GM19438 (cell line): Measurements from ENCODE around the gene INSYN2B.

ENCODE experiments used
- ATAC-seq: cut with Tn5 transposase; IDR thresholded peaks from one replicate; pipeline ENCODE4 v1.9.1; 2021; ENCODE audit warnings: low read depth; ENCODE audit not compliant: unreplicated experiment

The INSYN2B gene

DNA sequence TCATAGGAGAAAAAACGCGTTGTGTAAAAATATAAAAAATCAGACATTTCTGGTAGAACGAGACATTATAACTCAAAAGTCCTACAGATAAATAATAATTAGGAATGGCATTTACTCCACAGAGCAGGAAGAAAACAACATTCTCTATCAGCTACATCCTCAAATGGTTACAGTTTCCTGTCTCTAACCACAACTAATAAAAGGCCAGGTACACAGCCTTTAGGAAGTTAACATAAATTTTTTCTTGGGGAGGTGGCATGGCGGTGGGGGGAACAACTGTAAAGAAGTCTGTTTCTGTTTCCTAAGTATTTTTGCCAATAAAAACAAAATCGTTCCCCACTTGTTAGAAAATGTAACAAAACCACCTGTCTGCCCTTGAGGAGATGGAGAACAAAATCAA is 44.5 kb downstream of the INSYN2B start:
- no peak for ATAC-seq

DNA sequence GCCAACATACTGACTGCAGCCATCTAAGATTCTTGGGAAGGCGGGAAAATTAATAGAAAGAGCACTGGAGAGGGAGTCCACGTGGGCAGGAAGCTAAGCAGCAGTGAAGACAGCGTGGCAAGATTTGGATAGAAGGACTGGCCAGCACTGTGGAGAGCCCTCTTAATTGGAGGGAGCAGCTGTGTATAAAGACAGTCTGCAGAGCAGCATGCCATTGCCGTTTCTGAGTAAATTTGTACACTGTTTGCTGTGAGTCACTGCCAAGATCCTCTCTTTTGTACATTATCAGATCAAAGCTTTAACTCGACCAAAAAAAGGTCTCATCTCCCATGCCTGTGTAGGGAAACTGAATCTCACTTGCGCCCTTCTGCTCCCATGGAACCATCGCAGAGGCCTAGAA is 45.3 kb downstream of the INSYN2B start:
- no peak for ATAC-seq

DNA sequence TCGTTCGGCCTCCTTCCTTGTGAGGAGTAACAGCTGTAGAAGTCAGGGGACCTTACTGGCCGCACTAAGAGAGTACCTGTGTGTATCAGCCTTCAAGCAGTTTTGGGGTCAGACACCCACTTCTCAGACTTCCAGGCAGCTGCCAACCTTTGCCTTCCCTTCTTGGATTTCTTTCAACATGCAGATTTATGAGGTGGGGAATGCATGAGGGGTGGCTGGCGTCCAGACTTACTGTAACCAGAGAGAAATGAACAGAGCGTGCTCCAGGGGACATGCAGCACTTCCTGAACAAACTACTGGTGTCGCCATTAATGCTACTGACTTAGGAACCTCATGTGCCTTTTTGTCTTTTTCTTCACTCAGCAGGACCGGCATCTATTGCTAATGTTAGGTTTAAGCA is 46.7 kb downstream of the INSYN2B start:
- no peak for ATAC-seq

DNA sequence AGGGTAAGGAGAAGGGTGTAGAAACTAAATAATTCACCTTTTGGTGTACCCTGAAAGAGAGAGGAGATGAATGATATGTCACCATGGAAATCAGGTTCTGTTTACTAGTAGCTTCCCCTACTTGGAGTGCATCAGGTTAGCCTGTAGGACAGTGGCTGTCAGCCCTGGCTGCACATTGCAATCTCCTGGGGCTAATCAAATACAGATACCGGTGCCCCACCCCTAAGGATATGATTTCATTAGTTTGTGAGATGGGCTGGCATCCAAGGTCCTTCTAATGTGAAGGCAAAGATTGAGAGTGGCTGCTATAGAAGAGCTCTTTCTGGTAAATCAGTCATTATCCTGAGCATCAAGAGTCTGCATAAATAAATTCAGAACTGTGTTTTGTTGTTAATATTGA is 47.2 kb downstream of the INSYN2B start:
- no peak for ATAC-seq

DNA sequence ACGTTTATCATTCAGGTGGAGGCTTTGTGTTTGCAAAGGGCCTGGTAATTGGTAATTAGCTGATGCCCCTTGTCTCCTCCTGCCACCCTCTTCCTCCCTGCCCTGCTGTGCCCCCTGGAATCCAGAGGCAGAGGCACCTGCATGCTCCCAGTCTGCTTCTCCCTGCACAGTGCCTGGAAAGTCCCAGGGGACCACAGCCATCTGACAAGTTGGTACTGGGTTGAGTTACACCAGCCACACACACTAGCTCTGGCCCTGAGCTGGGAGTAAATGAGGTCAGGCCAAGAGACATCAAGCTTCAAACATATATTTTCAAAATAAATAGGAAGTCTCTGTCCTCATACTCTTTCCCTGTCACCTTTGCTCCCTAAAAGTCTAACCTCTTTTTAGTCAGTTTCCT is 56.3 kb downstream of the INSYN2B start:
- no peak for ATAC-seq

DNA sequence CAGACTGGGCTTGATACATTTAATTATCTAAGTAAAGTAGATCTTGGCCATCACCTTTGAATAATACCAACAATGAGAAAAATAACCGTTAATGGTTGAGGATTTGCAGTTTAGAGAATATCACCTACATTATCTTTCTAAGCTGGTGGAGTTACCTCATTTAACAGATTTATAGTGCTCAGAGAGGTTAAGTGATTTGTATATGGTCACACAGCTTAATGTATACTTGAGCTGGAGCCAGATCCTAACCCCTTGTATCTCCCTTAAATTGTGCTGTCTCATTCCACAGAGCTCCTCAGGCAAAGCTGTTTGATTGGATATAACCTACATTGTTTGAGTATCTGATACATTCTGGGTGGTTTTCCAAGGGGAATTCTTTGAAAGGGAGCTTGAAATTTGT is 57.8 kb downstream of the INSYN2B start:
- ATAC-seq: no peak

DNA sequence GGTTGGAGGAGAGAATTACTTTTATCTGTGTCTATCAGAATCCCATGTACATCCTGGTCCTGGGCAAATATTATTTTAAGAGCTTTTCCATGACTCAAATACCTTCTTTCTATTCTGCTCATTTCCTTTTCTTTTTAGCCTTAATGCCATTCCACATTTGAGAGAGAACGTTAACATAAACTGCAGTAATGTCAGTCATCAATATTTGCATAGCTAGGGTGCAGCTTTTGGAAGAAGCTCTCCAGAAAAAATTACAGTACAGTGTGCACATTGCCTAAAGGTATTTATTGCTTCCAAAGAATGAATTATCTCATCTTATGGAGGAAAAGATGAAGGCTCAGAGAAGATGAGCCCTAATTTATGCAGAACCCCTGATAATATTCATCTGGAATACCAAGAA is 58.3 kb downstream of the INSYN2B start:
- no peak for ATAC-seq

DNA sequence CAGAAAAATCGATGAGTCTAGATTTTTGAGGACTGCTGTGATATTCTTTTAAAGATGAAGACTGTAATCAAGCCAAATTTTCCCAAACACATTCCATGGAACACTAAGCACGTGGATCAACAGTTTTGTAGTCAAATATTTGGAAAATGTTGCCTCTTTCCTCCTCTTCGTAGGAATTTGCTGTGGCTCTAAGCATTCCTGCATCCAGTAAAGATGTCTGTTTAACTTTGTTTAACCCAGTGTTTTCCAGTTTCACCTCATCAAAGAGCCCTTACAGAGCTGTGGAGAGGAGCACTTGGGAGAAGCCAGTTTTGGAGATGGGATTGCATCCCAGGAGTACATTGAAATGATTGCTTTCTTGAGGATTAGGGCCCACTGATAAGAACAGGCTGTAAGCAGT is 58.9 kb downstream of the INSYN2B start:
- no peak for ATAC-seq

DNA sequence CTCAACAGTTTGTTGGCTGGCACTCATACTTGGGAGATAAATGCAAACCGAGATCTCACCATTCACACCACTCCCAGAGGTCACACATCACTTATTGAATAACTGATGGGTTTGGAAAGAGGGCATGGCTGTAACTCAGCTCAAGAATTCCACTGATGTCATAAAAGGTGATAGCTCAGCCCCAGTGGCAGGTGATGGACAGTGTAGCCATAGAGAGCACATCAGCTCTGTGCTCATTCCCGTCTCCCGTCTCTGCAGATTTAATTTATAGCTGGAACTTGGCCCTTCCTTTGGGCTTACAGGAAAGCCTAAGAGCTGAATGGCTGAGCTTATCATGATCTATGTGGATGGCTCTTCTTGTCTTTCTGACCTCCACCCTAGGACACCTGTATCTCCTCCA is 59.8 kb downstream of the INSYN2B start:
- ATAC-seq: no peak

DNA sequence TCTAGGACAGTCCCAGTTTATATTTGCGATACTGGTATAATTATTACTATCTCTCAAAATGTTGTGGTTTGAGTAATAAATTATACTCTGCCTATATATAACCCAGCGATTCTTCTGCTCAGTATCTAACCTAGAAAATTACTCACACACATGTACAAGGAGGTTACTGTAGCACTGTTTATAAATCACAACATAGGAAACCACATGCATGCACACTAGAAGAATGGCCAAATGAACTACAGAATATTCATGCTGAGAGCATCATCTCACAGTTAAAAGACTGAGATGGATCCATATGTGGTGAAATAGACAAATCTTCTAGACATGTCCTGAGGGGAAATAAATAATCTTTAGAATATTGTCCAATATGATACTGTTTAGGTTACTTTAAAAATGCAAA is 62.1 kb downstream of the INSYN2B start:
- ATAC-seq: no peak

DNA sequence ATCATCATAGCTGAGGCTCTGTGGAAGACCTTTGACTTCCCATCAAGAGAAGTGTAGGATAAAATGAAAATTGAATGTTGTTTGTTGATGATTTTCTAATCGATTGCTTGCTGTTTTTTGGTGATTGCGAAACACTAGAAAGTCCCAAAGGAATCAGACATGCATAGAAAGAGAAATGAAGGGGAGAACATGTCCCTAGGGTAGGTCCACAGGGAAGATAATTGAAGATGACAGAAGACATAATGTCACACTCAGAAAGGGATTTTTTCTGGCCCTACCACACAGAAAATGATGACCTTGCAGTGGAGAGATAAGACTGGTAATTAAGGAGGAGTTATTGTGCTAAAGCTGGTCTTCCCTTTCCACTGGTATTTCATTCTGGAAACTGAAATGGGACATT is 62.8 kb downstream of the INSYN2B start:
- no peak for ATAC-seq

DNA sequence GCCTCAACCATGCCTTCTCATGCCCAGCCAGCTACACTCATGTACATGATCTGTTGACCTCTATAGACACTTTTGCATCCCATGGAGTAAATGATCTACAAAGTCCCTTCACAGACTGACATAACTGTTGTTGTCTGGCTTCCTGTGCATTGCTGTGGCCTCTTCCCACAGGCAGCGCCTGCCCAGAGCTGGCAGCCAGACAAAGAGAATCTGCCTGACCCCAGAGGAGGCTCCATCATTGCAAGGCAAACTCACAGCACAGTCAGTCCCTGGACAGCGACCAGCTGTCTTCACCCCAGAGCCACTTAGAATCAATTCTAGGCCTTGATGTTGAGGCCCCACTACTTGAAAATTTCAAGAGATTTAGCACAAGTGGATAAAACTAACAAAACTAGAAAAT is 65.5 kb downstream of the INSYN2B start:
- ATAC-seq: no peak

DNA sequence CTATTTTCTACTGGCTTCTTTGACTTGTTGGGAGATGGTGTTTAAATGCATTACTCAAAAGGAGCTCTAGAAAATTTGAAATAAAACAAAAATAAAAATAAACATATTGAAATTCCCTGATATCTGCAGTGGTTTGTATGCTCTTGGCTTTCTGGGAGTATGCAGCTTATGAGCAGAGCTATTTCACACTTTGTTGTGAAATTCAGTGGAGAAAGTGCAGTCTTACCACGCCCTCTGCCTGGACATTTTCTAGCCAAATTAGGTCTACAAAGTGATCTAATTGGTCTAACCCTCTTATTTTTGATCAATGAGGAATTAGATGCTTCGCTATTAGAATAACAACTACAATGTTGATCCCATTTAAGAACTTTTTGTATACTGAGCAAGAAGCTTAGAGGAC is 66.8 kb downstream of the INSYN2B start:
- ATAC-seq: no peak

DNA sequence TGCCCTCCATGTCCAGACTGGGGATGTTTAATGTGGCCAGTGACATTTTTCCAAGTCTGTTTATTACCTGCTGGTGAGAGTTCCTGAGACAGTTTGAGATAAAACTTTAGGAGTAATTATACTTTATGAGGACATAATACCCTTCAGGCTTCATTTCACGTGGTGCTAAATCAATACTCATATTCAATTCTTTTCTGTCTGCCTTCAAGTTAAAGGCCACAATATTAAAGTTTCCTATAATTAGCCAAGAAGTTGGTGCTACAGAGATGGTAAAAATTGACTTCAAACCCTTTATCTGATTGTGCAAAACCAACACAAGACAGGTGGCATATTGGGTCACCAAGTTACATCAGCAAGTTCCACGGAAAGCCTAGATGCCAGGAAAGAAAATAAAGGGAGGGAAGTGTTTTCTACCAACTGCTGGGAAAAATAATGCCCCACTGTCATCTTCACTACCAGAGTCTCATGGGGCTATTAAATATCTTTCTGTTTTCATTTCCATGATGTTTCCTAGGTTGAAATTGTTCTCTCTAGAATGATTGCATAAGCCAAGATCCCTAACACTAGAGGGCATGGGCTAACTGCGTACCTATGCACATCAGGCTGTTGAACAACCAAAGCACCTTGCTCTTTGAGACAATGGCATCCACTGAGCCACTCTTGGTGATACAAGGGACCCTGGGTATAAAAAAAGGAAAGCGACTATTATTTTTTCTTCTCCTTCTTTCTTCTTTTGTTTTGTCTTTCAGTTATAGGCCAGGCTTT is 68.7 kb downstream of the INSYN2B start:
- no peak for ATAC-seq

DNA sequence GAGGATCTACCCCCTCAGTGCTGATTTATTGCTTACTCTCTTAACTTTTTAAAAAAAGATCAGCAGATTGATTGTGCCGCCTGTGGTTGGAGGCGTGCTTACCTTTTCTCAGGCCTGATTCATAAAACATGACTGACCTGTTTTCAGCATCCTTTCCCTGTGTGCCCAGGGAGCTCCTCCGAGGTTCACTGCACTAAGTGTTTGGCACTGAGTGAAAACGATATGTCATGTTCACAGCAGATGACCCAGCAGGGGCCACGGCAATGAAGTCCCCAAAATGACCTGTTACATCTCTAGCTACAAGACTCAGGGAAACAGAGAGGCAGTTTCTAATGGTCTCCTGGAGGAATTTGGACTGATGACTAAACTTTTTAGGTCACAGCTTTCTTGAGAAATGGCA is 69.9 kb downstream of the INSYN2B start:
- ATAC-seq: no peak

DNA sequence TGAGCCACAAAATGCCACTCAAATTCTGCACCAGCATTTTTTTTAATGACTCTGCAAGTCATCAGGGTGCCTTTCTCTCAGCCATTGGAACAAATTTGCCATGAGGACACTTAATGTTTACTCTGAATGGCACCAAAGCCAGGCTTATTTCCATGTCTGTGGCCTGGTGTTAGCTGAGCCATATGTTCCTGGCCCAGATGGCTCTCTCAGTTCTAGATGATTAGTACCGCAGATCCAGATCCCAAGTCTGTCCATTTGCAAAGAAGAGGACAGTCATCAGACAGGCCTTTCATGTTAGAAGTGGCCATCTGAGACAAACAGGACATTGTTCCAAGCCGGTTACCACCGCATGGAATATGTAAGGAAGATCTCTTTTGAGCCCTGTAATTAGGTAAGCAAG is 70.3 kb downstream of the INSYN2B start:
- ATAC-seq: no peak

DNA sequence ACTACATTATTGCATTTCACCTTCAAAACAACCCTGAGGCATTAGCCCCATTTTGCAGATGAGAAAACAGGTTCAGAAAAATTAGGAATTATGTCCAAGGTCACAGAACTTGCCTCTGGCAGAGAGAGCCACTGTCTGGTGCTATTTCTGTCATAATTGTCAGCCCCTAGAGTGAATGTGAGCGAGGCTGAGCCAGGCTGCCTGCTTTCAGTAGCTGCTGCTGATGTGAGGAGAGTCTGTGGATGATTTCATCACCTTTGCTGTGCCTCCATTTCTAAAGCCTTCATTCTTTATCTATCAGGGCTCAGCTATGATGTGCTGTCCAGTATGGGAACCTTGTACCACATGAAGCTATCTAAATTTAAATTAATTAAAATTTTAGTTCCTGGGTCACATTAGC is 71.4 kb downstream of the INSYN2B start:
- no peak for ATAC-seq

DNA sequence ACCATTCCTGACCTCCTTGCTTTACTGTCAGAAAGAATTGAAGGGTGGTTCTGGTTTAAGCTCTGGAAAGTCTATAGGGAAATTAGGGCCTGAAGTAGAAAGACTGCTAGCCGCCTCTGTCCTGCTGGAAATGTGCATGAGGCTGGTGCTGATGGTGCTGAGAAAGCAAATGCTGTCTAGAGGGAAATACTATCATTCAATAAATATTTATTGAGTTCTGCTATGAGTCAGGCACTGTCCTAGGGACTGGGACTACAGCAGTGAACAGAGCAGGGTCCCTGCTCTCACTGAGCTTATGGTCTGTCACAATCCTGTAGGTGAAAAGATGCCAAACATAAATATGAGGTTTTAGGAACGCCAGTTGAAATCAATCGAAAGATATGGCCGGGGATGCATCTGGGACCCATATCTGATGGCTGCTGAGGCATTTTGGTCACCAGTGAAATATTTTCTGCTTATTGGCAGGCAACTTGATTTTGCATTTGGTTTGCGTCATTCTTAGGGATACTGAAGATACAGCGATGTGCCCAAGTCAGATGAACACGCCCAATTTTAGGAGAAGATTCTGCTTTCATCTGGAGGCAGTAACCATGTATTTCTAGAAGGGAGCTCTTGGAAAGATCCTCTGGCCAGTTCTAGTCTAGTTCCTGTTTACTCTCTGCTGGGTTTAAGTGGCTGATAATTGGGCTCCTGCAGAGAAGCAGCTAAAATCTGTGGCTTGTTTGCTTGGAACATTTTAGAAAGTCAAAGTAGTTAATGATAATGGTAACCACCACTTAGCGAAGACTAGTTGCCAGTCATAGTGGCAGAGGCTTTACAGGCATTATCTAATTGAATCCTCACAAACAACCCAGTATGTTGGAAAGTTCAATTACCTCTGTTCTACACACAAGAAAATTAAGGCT is 73.3 kb downstream of the INSYN2B start:
- no peak for ATAC-seq

DNA sequence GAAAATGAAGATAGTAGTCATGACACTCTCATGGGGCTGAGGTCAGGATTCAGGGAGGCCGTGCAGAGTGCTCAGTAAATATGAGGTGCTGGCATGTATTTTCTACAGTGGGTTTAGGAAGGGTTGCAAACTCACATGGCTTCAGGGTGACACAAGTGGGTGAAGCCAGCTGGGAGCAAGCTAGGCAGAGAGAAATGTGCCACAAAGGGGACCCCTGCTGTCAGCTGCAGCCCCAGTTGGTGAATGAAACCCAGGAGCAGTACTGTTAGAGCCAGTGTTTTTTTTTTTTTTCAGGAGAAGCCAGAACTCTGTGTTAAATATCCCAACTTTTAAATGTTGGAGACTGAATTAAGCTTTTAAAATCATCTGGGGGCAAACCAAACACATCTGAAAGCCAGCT is 75.3 kb downstream of the INSYN2B start:
- no peak for ATAC-seq

DNA sequence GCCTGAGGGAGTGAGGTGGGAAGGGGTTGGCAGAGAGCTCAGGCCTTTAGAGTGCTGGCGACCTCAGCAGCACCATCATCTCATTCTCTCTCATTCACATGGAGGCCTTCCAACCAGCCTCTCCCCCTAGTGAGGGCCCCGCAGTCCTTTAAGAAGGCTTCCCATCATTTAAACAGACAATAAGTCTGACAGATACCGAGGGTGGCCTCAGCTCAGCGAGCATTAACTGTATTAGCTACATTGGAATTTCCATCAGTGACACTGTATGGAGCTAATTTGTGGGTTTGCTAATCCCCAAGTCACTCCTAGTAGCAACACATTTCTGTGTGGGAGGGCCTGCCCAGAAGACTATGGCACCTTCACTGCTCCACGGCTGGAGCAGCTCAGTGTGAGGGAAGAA is 75.8 kb downstream of the INSYN2B start:
- ATAC-seq: no peak

DNA sequence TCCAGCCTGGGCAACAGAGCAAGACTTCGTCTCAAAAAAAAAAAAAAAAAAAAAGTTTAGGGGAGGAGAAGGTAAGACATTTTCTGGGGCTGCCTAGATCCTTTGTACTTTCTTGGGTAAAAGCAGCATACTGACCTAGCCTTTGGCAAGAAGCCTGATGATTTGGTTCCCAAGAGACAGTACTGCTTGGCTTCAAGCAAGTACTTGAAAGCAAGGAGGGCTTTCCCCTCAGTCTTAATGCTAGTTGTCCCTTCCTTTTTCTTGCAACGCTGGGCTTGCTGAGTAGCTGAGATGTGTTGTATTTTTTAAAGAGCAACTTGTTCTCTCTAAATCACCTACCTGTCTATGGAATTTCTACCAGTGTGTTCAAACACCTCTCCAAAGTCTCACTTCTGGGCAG is 76.2 kb downstream of the INSYN2B start:
- no peak for ATAC-seq

DNA sequence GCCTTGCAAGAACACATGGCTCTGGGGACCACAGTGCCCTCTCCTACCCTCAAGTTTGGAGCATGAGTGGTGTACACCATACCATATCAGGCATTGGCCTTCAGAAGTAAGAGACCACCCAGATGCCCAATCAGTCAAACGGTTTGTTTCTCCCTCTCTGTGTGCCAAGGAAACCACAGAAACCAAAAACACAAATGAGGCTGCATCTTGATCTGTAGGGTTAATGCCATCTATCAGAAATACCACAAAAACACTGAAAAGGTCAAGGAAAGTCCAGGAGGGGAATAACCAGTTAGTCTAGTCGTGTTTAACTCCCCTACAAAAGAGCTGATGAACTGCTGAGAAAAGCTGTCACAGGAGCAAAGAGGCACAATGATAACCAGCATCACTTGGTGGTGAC is 78.4 kb downstream of the INSYN2B start:
- no peak for ATAC-seq
